Testis (tissue), 3 donors: ENCODE data around the gene ODAD2. TPM values are rescaled to one million over a fixed set of nuclear protein-coding genes. Genes with fewer than 3 reads are reported as not detected.

Experiments used
- DNase-seq: peaks from one replicate; pipeline ENCODE4 v3.0.0-alpha.2; 2019
- H3K27ac ChIP-seq, 2 donors: fragments of 200-600 bp; sonication (generic); one replicate each; pipeline ENCODE4 v1.5.1; 2019
- H3K27me3 ChIP-seq: fragments of 200-600 bp; sonication (generic); one replicate; pipeline ENCODE4 v1.5.1; 2019
- H3K36me3 ChIP-seq: fragments of 200-600 bp; sonication (generic); one replicate; pipeline ENCODE4 v1.5.1; 2017; ENCODE audit warnings: low read depth; ENCODE audit errors: missing control alignments
- H3K4me1 ChIP-seq: fragments of 200-600 bp; sonication (generic); one replicate; pipeline ENCODE4 v1.5.1; 2019
- H3K4me3 ChIP-seq, 2 donors: fragments of 200-600 bp; sonication (generic); one replicate each; pipeline ENCODE4 v1.5.1; 2017 to 2019
- H3K9me3 ChIP-seq: fragments of 200-600 bp; sonication (generic); one replicate; pipeline ENCODE4 v1.5.1; 2017
- CTCF ChIP-seq, 3 experiments: fragments of 450-650 bp in 2 of 3; fragments of 200-600 bp in 1 of 3; sonication (generic) in 1 of 3; IDR thresholded peaks; one replicate each; pipeline ENCODE4 v1.5.1; 2016 to 2019; ENCODE audit warnings: antibody characterized with exemption in 3 of 3, mild to moderate bottlenecking in 2 of 3, moderate library complexity in 1 of 3
- POLR2A ChIP-seq: fragments of 450-650 bp; IDR thresholded peaks from one replicate; pipeline ENCODE4 v1.6.1; 2017; ENCODE audit warnings: antibody characterized with exemption, mild to moderate bottlenecking, moderate library complexity
- whole genome bisulfite sequencing, 2 donors: methylation state at CpG; one replicate each; pipeline ENCODE4 v1.1.5; 2018; 5-methylcytosine and 5-hydroxymethylcytosine counted together
- intact Hi-C: fragments of 100-400 bp; cut with DNase I; formaldehyde crosslinking; loops from one replicate; pipeline ENCODE4 v1.15.1; 2023; ENCODE audit warnings: low total_unique reads
- polyA plus RNA-seq: library from polyadenylated mRNA; stranded (reverse); fragments of 350-450 nt; fragmentation: Illumina TruSeq; extraction: RNeasy Lipid Tissue Mini Kit (QIAGEN cat#74804); gene quantifications from one replicate; pipeline ENCODE4 v1.2.3, GENCODE V29; 2014; ENCODE audit warnings: low read depth, low replicate concordance; ENCODE audit not compliant: insufficient read depth
- total RNA-seq, 2 donors: library from RNA; depleted of rRNA; stranded (reverse); fragments of >200 nt; gene quantifications; one replicate each; pipeline ENCODE4 v1.2.3, GENCODE V29; 2016

The ODAD2 gene
- total and polyA plus RNA-seq, 3 donors from 2014 or later = 28.5 to 75.7 (median 38.7) TPM

GRCh38 chr10:27861781-27862180 is 137.1 kb downstream of the ODAD2 start:
- WGBS, 2 donors = 93 to 95% methylated on average over 4 of the region's 4 CpGs
- DNase-seq = no peak

GRCh38 chr10:27857616-27858015 is 141.3 kb downstream of the ODAD2 start:
- no peaks in the 10 kb centered on the region for H3K9me3 ChIP-seq
- no peak overlapping the region for H3K27ac ChIP-seq
- no peak overlapping the region for H3K4me3 ChIP-seq
- no peaks in the 10 kb centered on the region for H3K27me3 ChIP-seq
- intact Hi-C loops = no loop called here
- TF ChIP-seq POLR2A (no peak), CTCF (IDR thresholded peaks at IDR 0.05) (no peak)
- H3K4me1 ChIP-seq = no peaks in the 10 kb centered on the region
- H3K36me3 ChIP-seq = no peaks in the 10 kb centered on the region
- 57 to 64% methylated on average over 8 of the region's 8 CpGs for WGBS, 2 donors
- DNase-seq = no peak

More at GRCh38 chr10:27861781-27862180, 137.1 kb downstream of the ODAD2 start:
- H3K4me3 ChIP-seq = no peak overlapping the region
- H3K4me1 ChIP-seq = no peaks in the 10 kb centered on the region
- H3K27me3 ChIP-seq = no peaks in the 10 kb centered on the region
- TF ChIP-seq CTCF (IDR thresholded peaks at IDR 0.05) (no peak), POLR2A (no peak)
- intact Hi-C loops = no loop called here
- no peak overlapping the region for H3K27ac ChIP-seq
- H3K9me3 ChIP-seq = no peaks in the 10 kb centered on the region
- H3K36me3 ChIP-seq = no peaks in the 10 kb centered on the region

- 94 to 95% methylated on average over 1 of the region's 1 CpG for WGBS, 2 donors
- no peaks in the 10 kb centered on the region for H3K9me3 ChIP-seq
- no peak for TF ChIP-seq POLR2A
- no peak for TF ChIP-seq CTCF (IDR thresholded peaks at IDR 0.05)
- no peaks in the 10 kb centered on the region for H3K4me1 ChIP-seq
- no peaks in the 10 kb centered on the region for H3K36me3 ChIP-seq
- H3K27ac ChIP-seq = no peak overlapping the region
- no peaks in the 10 kb centered on the region for H3K27me3 ChIP-seq
- no peak overlapping the region for H3K4me3 ChIP-seq
- no peak for DNase-seq
- intact Hi-C loops = no loop called here
Measured at GRCh38 chr10:27844223-27844622, 154.7 kb downstream of the ODAD2 start.

GRCh38 chr10:27838901-27839300 is 160.0 kb downstream of the ODAD2 start:
- TF ChIP-seq POLR2A = no peak
- TF ChIP-seq CTCF (IDR thresholded peaks at IDR 0.05) = no peak
- H3K27me3 ChIP-seq = no peaks in the 10 kb centered on the region
- 35 to 45% methylated on average over 8 of the region's 8 CpGs for WGBS, 2 donors

GRCh38 chr10:27838361-27838760 is 160.5 kb downstream of the ODAD2 start:
- H3K27ac ChIP-seq = no peak overlapping the region
- no peaks in the 10 kb centered on the region for H3K36me3 ChIP-seq
- H3K27me3 ChIP-seq = no peaks in the 10 kb centered on the region
- TF ChIP-seq POLR2A (no peak), CTCF (IDR thresholded peaks at IDR 0.05) (no peak)
- intact Hi-C loops = no loop called here
- no peak overlapping the region for H3K4me3 ChIP-seq
- no peaks in the 10 kb centered on the region for H3K4me1 ChIP-seq
- H3K9me3 ChIP-seq = no peaks in the 10 kb centered on the region
- DNase-seq = no peak
- WGBS, 2 donors = 22 to 32% methylated on average over 4 of the region's 4 CpGs

More at GRCh38 chr10:27838901-27839300, 160.0 kb downstream of the ODAD2 start:
- H3K4me1 ChIP-seq = no peaks in the 10 kb centered on the region
- H3K36me3 ChIP-seq = no peaks in the 10 kb centered on the region
- H3K9me3 ChIP-seq = no peaks in the 10 kb centered on the region
- H3K27ac ChIP-seq = no peak overlapping the region
- DNase-seq = no peak
- intact Hi-C loops = no loop called here
- no peak overlapping the region for H3K4me3 ChIP-seq
